Ramos (cell line): ENCODE data around the gene KLHDC7B.

ENCODE experiments used
- in situ Hi-C: fragments of 300-500 bp; cut with MboI; formaldehyde crosslinking; loops from one replicate; pipeline ENCODE4 v1.14.3; 2022; ENCODE audit warnings: low sequenced_read_pairs; ENCODE audit not compliant: unreplicated experiment

Gene KLHDC7B

DNA sequence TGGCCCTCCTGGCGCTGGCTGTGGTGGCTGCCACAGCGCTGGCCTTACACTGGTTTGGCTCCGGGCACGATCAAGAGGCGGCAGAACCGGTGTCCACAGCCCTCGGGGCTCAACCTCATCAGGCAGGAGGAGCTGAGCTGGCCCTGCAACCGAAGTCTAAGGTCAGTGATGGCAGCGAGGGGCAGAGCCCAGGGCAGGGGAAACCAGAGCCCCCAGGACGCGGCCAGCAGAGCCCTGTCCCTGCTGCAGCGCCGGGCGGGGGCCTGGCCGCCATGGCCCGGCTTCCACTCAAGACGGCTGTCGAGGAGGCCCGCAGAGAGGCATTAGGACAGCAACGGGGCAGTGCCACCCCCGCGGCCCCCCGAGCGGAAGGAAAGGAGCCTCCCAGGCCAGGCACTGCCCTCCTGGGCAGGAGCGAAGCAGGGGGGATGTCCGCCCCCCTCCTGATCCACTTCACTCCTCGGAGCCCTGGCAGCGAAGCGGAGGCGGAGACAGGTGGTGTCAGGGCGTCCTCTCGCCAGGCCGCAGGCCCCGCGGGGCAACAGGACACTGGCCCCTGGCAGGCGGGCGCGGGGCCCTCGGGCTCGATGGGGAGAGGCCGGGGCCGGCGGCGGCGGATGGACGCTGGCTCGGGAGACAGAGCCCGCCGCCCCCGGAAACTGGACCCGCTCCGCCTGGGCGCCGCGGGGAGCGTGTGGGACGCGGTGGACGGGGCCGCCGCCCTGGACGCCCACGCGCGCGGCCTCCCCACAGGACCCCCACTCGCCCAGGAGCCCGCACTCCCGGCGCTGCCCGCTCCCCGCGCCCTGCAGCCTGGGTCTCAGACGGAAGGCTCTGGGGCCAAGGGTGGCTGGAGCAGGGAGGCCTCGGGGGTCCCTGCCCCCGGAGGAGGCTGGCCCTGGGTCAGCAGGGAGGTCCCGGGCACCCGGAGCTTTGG lies 895 bp downstream of the KLHDC7B start:
- in situ Hi-C loops, result no loop called here

DNA sequence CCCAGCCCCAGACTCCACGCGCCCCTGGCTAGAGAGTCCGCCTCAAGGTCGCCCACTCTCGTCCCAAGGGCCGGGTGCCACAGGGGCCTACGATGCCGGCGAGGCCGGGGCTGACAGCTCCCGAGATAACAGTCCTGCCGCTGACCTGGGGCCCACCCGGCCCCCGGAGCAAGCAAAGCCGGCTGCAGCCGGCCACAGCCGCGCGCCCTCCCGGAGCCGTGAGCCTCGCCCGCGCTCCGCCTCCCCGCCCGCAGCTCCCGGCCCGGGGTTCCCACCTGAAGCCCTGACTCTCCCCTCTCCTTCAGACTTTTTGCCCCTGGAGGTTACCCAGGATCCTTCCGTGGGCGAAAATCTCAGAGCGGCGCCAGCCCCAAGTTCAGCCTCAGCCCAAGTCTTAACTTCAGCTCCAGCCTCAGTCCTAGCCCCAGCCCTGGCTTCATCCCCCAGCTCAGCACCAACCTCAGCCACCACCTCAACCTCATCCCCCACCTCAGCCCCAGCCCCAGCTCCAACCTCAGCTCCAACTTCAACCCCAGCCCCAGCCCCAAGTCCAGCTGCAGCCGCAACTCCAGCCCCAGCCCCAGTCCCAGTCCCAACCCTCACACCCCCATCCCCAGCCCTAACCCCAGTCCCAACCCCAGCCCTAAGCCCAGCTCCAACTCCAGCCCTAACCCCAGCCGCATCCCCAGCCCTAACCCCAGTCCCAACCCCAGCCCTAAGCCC lies 1.7 kb downstream of the KLHDC7B start:
- in situ Hi-C loops, result no loop called here

DNA sequence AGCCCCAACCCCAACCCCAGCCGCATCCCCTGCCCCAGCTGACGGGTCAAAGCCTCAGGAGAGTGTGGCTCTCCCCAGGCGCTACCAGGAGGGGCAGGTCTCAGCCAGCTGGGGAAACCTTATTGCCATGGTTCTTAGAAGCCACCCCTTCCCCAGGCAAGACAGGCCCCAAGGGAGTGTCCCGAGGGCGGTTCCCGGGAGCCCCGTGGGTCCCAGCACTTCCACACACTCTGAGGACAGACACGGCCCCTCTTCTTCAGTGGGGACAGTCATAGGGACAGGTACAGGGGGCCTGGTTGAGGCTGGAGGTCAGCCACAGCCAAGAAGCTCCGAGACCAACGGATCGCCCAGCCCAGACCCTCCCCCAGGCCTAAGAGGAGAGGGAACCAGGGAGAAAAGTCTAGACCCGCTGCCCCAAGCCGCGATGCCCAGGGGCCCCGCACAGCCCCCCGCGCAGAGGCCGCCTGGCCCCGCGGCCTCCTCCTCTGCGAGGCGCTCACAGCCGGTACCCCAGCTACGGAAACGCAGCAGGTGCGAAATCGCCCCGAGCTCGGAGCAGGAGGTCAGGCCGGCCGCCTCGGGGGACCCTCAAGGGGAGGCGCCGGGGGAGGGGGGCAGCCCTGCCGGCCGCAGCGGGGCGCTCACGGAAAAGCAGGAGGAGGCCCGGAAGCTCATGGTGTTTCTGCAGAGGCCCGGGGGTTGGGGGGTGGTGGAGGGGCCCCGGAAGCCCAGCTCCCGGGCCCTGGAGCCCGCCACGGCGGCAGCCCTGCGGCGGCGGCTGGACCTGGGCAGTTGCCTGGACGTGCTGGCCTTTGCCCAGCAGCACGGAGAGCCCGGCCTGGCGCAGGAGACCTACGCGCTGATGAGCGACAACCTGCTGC lies 2.6 kb downstream of the KLHDC7B start:
- in situ Hi-C loops, result no loop called here

DNA sequence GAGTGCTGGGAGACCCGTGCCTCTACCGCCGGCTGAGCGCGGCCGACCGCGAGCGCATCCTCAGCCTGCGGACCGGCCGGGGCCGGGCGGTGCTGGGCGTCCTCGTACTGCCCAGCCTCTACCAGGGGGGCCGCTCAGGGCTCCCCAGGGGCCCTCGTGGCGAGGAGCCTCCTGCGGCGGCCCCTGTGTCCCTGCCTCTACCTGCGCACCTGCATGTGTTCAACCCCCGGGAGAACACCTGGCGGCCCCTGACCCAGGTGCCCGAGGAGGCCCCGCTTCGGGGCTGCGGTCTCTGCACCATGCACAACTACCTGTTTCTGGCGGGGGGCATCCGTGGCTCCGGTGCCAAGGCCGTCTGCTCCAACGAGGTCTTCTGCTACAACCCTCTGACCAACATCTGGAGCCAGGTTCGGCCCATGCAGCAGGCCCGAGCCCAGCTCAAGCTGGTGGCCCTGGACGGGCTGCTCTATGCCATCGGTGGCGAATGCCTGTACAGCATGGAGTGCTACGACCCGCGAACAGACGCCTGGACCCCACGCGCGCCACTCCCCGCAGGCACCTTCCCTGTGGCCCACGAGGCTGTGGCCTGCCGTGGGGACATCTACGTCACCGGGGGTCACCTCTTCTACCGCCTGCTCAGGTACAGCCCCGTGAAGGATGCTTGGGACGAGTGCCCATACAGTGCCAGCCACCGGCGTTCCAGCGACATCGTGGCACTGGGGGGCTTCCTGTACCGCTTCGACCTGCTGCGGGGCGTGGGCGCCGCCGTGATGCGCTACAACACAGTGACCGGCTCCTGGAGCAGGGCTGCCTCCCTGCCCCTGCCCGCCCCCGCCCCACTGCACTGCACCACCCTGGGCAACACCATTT lies 3.5 kb downstream of the KLHDC7B start:
- in situ Hi-C loops, result no loop called here

DNA sequence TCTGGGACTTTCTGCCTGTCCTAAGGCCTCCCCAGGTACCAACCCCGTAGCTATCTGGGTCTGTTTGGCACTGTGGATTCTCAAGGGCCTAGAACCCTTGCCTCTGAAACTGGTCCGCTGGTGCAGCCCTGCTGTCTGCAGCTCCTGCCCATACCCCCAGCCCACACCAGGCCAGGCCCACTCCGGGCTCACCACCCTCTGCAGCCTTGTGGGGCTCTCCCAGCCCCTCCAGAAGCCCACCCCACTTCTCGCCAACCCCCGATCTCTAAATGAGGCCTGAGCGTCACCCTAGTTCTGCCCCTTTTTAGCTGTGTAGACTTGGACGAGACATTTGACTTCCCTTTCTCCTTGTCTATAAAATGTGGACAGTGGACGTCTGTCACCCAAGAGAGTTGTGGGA lies 4.7 kb downstream of the KLHDC7B start:
- in situ Hi-C loops, result no loop called here

DNA sequence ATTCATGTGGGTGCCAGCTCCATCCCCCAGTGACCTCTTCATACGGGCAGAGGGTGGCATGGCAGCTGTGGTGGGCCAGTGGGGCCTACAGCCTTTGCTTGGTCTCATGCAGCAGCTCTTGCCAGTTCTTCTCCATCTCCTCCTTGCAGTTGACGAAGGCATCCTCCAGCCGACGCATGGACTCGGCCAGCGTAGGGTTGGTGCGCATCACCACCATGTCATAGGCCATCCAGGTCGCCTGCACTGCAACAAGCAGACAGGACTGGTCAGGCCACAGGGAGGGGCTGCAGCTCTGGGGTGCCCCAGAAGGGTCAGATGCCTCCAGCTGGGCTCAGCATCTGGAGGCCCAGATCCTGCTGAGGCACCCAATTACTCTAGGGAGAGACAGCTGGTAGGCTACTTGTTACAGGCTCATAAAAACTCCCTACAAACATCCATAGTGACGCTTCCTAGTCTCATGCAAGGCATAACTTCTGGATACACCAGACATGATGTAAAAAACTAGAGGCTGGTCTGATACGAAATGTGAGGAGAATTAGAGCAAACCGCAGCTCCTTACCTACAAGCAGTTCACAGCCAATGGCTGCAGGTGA lies 5.6 kb downstream of the KLHDC7B start:
- in situ Hi-C loops, result no loop called here

DNA sequence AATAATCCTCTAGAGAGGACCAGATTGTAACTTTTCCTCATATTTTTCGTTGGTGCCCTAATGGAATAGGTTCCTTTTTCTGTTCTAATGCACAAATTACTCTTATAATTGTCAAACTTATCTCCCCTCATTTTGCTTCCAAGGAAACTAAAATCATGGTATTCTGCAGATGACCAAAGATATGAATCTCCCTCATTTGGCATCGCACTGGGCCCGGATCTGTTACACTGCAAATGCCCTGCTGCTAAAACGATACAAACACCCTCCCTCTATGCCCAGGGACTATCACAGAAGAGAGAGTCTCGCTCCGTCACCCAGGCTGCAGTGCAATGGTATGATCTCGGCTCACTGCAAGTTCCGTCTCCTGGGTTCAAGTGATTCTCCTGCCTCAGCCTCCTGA lies 7.6 kb downstream of the KLHDC7B start:
- in situ Hi-C loops, result no loop called here

DNA sequence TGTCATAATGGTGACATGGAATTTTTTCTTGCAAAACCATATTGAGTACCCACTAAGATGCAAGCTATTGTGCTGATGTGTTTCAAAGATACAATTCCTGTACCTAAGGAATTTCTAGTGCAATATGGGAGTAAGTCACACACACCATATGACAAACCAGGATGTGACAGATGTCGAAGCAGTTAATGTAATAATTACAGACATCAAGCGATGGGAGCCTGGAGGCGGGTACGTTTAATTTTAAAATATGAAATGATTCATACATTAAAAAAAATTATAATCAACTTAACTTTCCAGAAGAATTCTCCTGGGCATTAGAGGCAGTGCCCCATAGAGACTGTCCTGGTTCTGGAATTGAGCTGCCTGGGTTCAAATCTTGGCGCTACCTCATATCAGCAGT lies 11.0 kb downstream of the KLHDC7B start:
- in situ Hi-C loops, result no loop called here

DNA sequence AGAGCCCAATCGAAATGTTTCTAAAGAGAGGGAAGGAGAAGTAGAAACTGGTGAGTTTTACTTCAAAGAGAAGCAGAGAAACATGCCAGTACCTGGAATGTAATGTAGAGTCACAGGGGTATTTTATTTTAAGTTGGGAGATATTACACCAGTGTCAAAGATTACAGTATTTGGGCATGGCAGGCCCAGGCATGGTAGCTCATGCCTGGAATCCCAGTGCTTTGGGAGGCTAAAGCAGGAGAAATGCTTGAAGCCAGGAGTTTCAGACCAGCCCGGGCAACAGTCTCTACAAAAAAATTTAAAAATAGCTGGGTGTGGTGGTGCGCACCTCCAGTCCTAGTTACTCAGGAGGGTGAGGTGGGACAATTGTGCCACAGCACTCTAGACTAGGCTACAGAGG lies 14.3 kb downstream of the KLHDC7B start:
- in situ Hi-C loops, result no loop called here

DNA sequence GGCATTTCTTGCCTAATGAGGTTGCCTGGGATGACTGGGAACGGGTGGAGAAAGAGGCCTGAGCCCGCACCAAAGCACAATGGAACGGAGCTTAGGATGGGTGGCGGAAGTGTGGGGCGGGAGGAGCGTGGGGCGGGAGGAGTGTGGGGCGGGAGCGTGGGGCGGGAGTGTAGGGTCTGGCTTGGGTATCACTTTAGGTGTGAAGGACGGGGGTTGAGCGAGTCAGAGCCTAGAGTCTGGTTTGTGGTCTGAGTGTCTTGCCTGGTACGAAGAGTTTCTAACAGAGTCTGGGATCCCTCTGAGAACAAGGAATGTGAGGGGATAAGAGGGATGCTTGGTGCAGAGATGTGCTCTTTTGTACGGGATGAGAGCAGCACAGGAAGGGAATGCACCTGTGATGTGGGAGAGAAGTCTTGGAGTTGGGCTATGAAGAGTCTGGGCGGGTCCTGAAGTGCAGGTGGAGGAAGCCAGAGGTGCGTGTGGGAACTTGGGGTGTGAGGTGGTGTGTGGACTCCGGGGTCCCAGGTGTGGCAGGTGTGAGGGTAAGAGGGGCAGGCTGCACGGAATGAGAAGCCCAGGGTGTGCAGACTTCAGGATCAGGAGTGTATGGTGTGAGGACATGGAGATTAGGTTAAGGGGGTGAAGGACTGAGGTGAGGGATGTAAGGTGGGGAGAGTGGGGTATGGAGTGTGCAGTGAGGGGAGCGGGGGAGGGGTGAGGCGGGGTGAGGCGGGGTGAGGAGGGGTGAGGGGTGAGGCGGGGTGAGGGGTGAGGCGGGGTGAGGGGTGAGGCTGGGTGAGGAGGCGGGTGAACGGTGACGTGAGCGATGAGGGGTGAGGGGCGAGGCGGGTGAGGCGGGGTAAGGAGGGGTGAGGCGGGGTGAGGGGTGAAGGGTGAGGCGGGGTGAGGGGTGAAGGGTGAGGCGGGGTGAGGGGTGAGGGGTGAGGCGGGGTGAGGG lies 16.0 kb downstream of the KLHDC7B start:
- in situ Hi-C loops, result no loop called here

DNA sequence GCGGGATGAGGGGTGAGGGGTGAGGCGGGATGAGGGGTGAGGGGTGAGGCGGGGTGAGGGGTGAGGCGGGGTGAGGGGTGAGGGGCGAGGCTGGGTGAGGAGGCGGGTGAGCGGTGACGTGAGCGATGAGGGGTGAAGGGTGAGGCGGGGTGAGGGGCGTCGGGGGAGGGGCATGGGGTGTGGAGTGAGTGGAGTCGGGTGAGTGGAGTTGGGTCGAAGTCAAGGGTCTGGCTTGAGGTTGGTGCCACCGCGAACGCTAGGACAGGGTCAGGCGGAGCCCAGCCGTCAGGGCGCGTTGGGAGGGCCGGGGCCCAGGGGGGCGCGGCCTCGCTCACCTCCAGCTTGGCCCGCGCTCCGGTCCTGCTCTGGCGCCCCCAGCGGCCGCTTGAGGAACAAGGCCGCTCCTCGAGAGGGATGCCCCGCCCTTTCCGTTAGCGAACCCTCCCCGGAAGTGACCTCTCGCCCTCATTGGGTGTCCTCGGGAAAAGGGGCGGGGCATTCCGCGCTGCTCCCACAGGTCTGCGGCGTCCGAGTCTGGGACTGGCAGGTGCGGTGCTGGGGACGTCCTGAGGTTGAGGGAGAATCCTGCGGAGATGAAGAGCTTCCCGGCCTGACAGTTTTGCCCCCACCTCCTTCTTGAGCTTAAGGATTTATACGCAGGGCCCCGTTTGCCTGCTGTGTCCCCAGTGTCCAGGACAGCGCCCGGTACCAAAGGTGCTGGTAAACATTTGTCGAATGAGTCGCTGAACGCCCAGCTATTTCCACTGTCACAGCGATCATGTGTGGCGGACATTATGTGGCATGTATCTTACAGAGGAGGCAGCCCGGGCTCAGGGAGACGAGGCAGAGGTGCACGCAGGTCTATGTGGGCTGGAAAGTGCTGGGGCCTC lies 17.1 kb downstream of the KLHDC7B start, which contains the start of gene SYCE3:
TSS of gene SYCE3 (minus strand) at position 397 of the 890 bp plus-strand sequence. CDS start 6,514 bp downstream, outside the sequence.
- in situ Hi-C loops, result no loop called here

DNA sequence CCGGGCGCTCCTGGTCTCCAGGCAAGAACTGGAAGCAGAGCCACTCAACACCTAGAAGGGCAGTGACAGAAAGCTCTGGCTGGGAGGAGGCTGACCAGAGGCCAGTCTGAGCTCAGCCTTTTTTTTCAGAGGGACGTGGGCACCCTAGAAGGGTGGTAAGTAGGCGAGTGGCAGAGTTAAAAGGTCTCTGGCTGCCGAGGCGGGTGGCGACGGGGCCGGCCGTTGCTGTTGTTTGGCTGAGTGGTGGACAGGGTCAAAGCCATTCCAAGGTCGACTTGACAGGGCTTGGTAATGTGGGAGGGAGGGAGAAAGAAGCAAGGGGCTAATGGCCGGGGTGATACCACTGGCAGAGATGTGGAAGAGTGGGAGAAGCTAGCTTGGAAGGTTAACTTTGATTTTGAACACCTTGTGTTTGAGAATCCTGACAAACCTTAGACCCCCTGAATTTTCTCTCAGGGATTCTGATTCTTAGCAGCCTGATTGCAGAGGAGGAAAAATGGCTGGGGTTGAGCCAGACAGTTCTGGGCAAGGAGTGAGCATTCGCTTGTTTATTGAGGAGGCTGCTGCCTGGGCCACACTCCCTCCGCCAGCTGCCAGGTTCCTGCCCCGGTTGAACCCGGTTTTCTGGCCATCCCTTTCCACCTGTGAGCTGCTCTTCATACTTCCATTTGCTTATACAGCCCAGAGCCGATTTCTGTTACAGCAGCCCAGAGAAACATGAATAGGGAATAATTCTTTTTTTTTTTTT lies 17.9 kb downstream of the KLHDC7B start:
- in situ Hi-C loops, result no loop called here

DNA sequence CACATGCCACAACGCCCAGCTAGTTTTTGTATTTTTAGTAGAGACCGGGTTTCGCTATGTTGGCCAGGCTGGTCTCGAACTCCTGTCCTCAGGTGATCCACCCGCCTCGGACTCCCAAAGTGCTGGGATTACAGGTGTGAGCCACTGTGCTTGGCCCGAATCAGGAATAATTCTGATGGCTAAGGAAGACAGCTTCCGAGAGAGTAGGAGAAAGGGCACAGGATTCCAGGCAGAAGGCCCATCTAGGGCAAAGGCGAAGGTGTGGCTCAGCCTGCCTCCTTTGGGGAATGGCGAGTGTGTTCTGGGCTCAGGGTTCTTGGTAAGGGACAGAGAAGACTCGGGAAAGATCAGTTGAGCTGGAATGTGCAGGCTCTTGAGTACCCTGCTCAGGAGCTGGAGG lies 18.6 kb downstream of the KLHDC7B start:
- in situ Hi-C loops, result no loop called here

DNA sequence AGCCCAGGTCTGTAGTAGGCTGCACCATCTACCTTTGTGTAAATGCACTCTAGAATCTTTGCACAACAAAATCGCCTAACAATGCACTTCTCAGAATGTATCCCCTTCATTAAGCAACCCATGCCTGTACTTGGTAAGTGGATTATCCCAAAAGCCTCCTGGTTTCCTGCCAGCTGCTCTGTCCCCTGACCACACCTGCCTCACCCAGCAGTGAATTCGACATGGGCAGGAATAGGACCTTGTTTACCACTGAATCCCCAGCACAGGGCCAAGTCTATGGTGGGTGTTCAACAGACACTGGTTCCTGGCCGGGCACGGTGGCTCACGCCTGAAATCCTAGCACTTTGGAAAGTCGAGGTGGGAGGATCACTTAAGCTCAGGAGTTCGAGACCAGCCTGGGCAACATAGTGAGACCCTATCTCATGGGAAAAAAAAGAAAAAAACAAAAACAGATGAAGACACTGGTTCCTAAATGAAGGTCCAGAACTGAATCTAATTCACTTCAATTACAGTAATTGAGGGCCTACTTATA lies 22.1 kb downstream of the KLHDC7B start:
- in situ Hi-C loops, result no loop called here

DNA sequence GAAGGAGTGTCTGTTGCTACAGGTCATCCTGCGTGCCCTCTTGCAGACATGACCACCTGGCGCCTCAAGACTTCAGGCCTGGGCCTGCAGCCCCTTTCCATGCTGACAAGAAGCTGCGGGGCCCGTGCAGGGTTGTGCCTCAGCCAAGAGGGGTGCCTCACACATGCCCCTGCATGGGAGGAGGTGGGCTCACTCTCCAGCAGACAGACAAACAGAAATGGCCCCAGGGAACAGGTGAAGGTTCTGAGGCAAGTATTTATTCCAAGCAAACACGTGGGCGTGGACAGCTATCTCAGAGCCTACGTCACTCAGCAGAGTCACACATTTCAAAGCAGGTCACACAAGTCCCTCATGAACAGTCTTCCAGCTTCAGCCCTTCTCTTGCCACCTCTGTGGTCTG lies 22.9 kb downstream of the KLHDC7B start:
- in situ Hi-C loops, result no loop called here

DNA sequence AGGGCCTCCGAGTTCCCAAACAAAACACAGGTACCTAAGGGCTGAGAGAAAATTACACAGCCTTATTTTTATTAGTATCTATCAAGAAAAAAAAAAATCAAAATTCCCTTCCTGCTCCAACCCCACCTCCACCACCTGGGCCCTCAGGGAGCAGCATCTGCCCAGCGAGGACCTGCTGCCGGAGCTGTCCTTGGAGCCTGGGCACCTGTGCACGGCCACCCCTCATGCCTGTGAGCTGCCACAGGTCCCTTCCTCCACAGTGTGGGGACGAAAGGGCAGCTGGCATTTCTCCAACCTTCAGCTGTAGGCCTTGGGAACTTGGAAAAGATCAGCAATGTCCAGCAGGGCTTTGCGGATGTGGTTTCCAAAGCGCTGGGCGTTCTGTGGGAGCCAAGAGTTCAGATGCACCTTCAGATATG lies 23.4 kb downstream of the KLHDC7B start:
- in situ Hi-C loops, result no loop called here
